IMR-90 (cell line): ENCODE data around the gene EIF2B1. TPM values are rescaled to one million over a fixed set of nuclear protein-coding genes. Genes with fewer than 3 reads are reported as not detected.

Experiments
- ATAC-seq: fragments of 200-7000 bp; cut with Tn5 transposase; 2 replicates; pipeline ENCODE4 v1.9.1; 2020; ENCODE audit warnings: low read depth, mild to moderate bottlenecking, moderate library complexity
- BruUV-seq: library from RNA; stranded (reverse); fragments of 400-500 nt; replicated peaks from 2 replicates; lab custom pipeline; 2021; lab: Mats Ljungman, UMichigan
- CTCF ChIA-PET: fragments of 300-600 bp; formaldehyde crosslinking; extraction: SDS; loops from one replicate; lab custom pipeline; 2021; ENCODE audit warnings: antibody characterized with exemption; lab: Yijun Ruan, JAX
- POLR2A ChIA-PET: fragments of 300-600 bp; sonication (Branson Sonifier 250); formaldehyde crosslinking; loops from one replicate; lab custom pipeline; 2022; ENCODE audit warnings: antibody characterized with exemption; ENCODE audit not compliant: unreplicated experiment; lab: Charles Lee
- DNase-seq: peaks from one replicate; pipeline ENCODE4 v3.0.0; 2013
- H2AFZ ChIP-seq: replicated peaks from 2 replicates; pipeline ENCODE3; 2013; ENCODE audit warnings: low read length, mild to moderate bottlenecking; ENCODE audit not compliant: poor library complexity
- H2AK5ac ChIP-seq: 2 replicates; pipeline ENCODE4 v1.6.1; 2013; ENCODE audit warnings: low read depth, low read length, inconsistent platforms
- H2AK9ac ChIP-seq: replicated peaks from 2 replicates; pipeline ENCODE3; 2013; ENCODE audit warnings: mild to moderate bottlenecking, low read depth, low read length, moderate library complexity; ENCODE audit not compliant: poor library complexity
- H2BK120ac ChIP-seq: 2 replicates; pipeline ENCODE4 v1.6.1; 2013; ENCODE audit warnings: low read depth, low read length, inconsistent platforms
- H2BK15ac ChIP-seq: 3 replicates; pipeline ENCODE4 v1.6.1; 2013; ENCODE audit warnings: low read depth, low read length, inconsistent platforms
- H2BK20ac ChIP-seq: 2 replicates; pipeline ENCODE4 v1.6.1; 2013; ENCODE audit warnings: low read depth, mild to moderate bottlenecking, inconsistent platforms, low read length, moderate library complexity
- H2BK5ac ChIP-seq: 2 replicates; pipeline ENCODE4 v1.6.1; 2013; ENCODE audit warnings: mild to moderate bottlenecking, low read depth, low read length, inconsistent platforms; ENCODE audit not compliant: poor library complexity, severe bottlenecking
- H3K14ac ChIP-seq: replicated peaks from 2 replicates; pipeline ENCODE4 v1.6.1; 2013; ENCODE audit warnings: low read depth, low read length, inconsistent platforms
- H3K18ac ChIP-seq: 2 replicates; pipeline ENCODE4 v1.6.1; 2013; ENCODE audit warnings: low read depth, low read length, control low read depth
- H3K23ac ChIP-seq: 2 replicates; pipeline ENCODE4 v1.6.1; 2013; ENCODE audit warnings: low read depth, low read length, inconsistent platforms
- H3K27ac ChIP-seq: 2 replicates; pipeline ENCODE4 v1.5.1; 2013; ENCODE audit warnings: mild to moderate bottlenecking, control low read depth, low read length; ENCODE audit not compliant: insufficient read depth
- H3K27me3 ChIP-seq: 2 replicates; pipeline ENCODE4 v1.6.1; 2013; ENCODE audit warnings: low read length; ENCODE audit not compliant: control insufficient read depth, insufficient read depth
- H3K36me3 ChIP-seq: 2 replicates; pipeline ENCODE4 v1.6.1; 2013; ENCODE audit warnings: low read length, mixed read lengths; ENCODE audit not compliant: control insufficient read depth, insufficient read depth
- H3K4ac ChIP-seq: 2 replicates; pipeline ENCODE4 v1.6.1; 2013; ENCODE audit warnings: low read depth, low read length, inconsistent platforms
- H3K4me1 ChIP-seq: 2 replicates; pipeline ENCODE4 v1.6.1; 2013; ENCODE audit warnings: low read length, mixed read lengths; ENCODE audit not compliant: control insufficient read depth, insufficient read depth
- H3K4me2 ChIP-seq: 2 replicates; pipeline ENCODE4 v1.6.1; 2013; ENCODE audit warnings: low read depth, mild to moderate bottlenecking, control low read depth, low read length, moderate library complexity
- H3K4me3 ChIP-seq: 2 replicates; pipeline ENCODE4 v1.5.1; 2013; ENCODE audit warnings: low read depth, mild to moderate bottlenecking, control low read depth, low read length, moderate library complexity; ENCODE audit not compliant: insufficient read depth
- H3K56ac ChIP-seq: 2 replicates; pipeline ENCODE4 v1.6.1; 2013; ENCODE audit warnings: low read length, inconsistent platforms; ENCODE audit not compliant: insufficient read depth; ENCODE audit errors: extremely low read depth
- H3K79me1 ChIP-seq, 2 experiments: 2 replicates each; pipeline ENCODE4 v1.6.1; 2013; ENCODE audit warnings: low read length in 2 of 2, inconsistent platforms in 1 of 2, low read depth in 1 of 2
- H3K9ac ChIP-seq: 2 replicates; pipeline ENCODE4 v1.6.1; 2013; ENCODE audit warnings: low read depth, low read length, control low read depth
- H3K9me1 ChIP-seq: 2 replicates; pipeline ENCODE4 v1.6.1; 2013; ENCODE audit warnings: low read length, inconsistent platforms; ENCODE audit not compliant: insufficient read depth
- H3K9me3 ChIP-seq: 2 replicates; pipeline ENCODE4 v1.6.1; 2013; ENCODE audit warnings: low read length; ENCODE audit not compliant: control insufficient read depth, insufficient read depth
- H4K20me1 ChIP-seq: 2 replicates; pipeline ENCODE4 v1.6.1; 2013; ENCODE audit warnings: low read length, inconsistent platforms; ENCODE audit not compliant: insufficient read depth
- H4K5ac ChIP-seq: 2 replicates; pipeline ENCODE4 v1.6.1; 2013; ENCODE audit warnings: mild to moderate bottlenecking, low read depth, low read length, control low read depth
- H4K8ac ChIP-seq, 2 experiments: 2 replicates each; pipeline ENCODE4 v1.6.1; 2013; ENCODE audit warnings: low read depth in 2 of 2, low read length in 2 of 2, control low read depth in 1 of 2, inconsistent platforms in 1 of 2
- H4K91ac ChIP-seq: 2 replicates; pipeline ENCODE4 v1.6.1; 2013; ENCODE audit warnings: low read depth, low read length, inconsistent platforms; ENCODE audit not compliant: insufficient read depth
- BHLHE40 ChIP-seq: fragments of 150-350 bp; IDR thresholded peaks from 2 replicates; pipeline ENCODE4 v1.6.1; 2016; ENCODE audit warnings: mild to moderate bottlenecking, low read depth, low read length
- CEBPB ChIP-seq: IDR thresholded peaks from 2 replicates; pipeline ENCODE4 v1.6.1; 2012; ENCODE audit warnings: low read depth, low read length, improper control_type of control experiment
- CTCF ChIP-seq: conservative IDR thresholded peaks from 2 replicates; pipeline ENCODE4 v1.5.1; 2012; ENCODE audit warnings: mild to moderate bottlenecking, low read depth, low read length, improper control_type of control experiment
- FOS ChIP-seq: fragments of 150-350 bp; IDR thresholded peaks from 2 replicates; pipeline ENCODE4 v1.6.1; 2016; ENCODE audit warnings: low read depth, low read length
- MAFK ChIP-seq: IDR thresholded peaks from 2 replicates; pipeline ENCODE4 v1.6.1; 2012; ENCODE audit warnings: low read depth, low read length, improper control_type of control experiment
- NFE2L2 ChIP-seq: fragments of 150-350 bp; IDR thresholded peaks from 2 replicates; pipeline ENCODE4 v1.6.1; 2016; ENCODE audit warnings: low read depth, mild to moderate bottlenecking, low read length
- POLR2A ChIP-seq: IDR thresholded peaks from 2 replicates; pipeline ENCODE4 v1.6.1; 2012; ENCODE audit warnings: mild to moderate bottlenecking, low read depth, low read length
- RAD21 ChIP-seq: IDR thresholded peaks from 2 replicates; pipeline ENCODE4 v1.6.1; 2012; ENCODE audit warnings: low read length, improper control_type of control experiment
- RCOR1 ChIP-seq: IDR thresholded peaks from 2 replicates; pipeline ENCODE4 v1.6.1; 2012; ENCODE audit warnings: mild to moderate bottlenecking, low read length, improper control_type of control experiment; ENCODE audit not compliant: insufficient replicate concordance
- RFX5 ChIP-seq: IDR thresholded peaks from 2 replicates; pipeline ENCODE4 v1.8.0; 2012; ENCODE audit warnings: low read depth, mild to moderate bottlenecking, low read length, moderate library complexity
- SMC3 ChIP-seq: fragments of 150-350 bp; IDR thresholded peaks from 2 replicates; pipeline ENCODE4 v1.6.1; 2016; ENCODE audit warnings: low read depth, mild to moderate bottlenecking, antibody characterized with exemption, low read length, moderate library complexity
- WGBS, 2 experiments: methylation state at CpG; one replicate each; pipeline versions ENCODE4 v1.1.5 to v1.1.7; 2013; ENCODE audit warnings: missing lambda C conversion rate in 2 of 2; ENCODE audit not compliant: insufficient read length in 1 of 2; ENCODE audit errors: extremely low coverage in 2 of 2; 5-methylcytosine and 5-hydroxymethylcytosine counted together
- dilution Hi-C: fragments of 300-500 bp; cut with HindIII; formaldehyde crosslinking; loops from one replicate; pipeline ENCODE4 v1.14.3; 2018; ENCODE audit warnings: low sequenced_read_pairs; ENCODE audit not compliant: unreplicated experiment
- in situ Hi-C: fragments of 300-500 bp; cut with MboI; formaldehyde crosslinking; loops from 3 replicates; pipeline ENCODE4 v1.14.3; 2019; ENCODE audit warnings: low sequenced_read_pairs, inconsistent platforms, mixed read lengths
- intact Hi-C: fragments of 100-400 bp; cut with micrococcal nuclease; formaldehyde crosslinking; loops from 2 replicates; pipeline ENCODE4 v1.10.0; 2022
- polyA plus RNA-seq, 3 experiments: library from polyadenylated mRNA; depleted of rRNA; stranded (reverse); fragments of >200 nt; gene quantifications; 2 replicates each; pipeline ENCODE4 v1.2.3, GENCODE V29; 2012; ENCODE audit warnings: low replicate concordance in 1 of 3
- total RNA-seq: library from RNA; depleted of rRNA; stranded (reverse); fragments of >200 nt; gene quantifications from 2 replicates; pipeline ENCODE4 v1.2.3, GENCODE V29; 2012
- TF ChIP-seq, protein P1 (sequence below): fragments of 150-350 bp; IDR thresholded peaks from 2 replicates; pipeline ENCODE4 v1.6.1; 2016; ENCODE audit warnings: low read depth, mild to moderate bottlenecking, low read length, moderate library complexity, borderline replicate concordance
- TF ChIP-seq, protein P2 (sequence below): fragments of 150-350 bp; IDR thresholded peaks from 2 replicates; pipeline ENCODE4 v1.6.1; 2017; ENCODE audit warnings: mild to moderate bottlenecking, antibody characterized with exemption, low read length, low read depth

The EIF2B1 gene
- total and polyA plus RNA-seq, 2 of the 4 experiments (the other 2 are of a cell fraction): 33.9 to 45.9 TPM

DNA sequence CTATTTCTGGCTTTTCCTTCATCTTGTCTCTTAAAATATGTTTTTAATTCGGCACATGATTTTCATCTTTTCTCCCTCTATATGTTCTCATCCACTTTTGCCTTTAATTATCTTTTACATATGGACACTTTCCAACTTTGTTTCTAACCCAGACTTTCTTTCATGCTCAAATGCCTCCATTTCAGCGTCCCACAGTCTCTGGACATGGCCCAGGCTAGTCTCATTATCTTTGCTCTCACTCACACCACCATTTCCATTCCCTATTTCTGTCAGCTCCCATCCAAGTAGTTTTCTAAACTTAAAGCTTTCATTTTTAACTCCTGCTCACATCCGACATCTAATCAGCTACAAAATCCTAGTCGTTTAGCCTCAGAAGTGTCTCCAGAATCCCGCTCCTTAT is 14.9 kb upstream of the EIF2B1 start (continued):
- TF ChIP-seq, protein P1, sequence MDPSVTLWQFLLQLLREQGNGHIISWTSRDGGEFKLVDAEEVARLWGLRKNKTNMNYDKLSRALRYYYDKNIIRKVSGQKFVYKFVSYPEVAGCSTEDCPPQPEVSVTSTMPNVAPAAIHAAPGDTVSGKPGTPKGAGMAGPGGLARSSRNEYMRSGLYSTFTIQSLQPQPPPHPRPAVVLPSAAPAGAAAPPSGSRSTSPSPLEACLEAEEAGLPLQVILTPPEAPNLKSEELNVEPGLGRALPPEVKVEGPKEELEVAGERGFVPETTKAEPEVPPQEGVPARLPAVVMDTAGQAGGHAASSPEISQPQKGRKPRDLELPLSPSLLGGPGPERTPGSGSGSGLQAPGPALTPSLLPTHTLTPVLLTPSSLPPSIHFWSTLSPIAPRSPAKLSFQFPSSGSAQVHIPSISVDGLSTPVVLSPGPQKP: no peak

DNA sequence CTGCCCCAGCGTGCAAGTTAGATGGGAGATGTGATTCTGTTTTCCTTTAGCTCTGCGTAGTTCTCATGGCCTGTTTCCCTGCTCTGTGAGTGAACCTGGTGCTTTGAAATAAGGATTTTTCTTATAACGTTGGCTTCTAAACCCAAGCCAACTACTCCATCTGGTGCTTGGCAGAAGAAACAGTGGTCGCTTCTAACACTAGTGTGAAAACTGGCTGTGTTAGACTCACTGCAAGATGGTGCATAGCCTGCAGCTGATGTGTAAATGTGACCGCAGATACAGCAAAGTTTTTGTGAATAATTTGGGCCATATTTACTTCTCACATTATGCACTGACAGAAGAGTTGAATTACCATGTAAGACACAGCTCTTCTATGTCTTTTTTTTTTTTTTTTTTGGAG is 12.4 kb upstream of the EIF2B1 start:
- Histone ChIP-seq H3K9me1 (no peaks in the 10 kb centered on the region), H3K18ac (no peak overlapping the region), H2BK15ac (no peak overlapping the region), H2BK5ac (no peak overlapping the region), H3K4me1 (no peaks in the 10 kb centered on the region), H3K9me3 (no peaks in the 10 kb centered on the region), H3K56ac (no peak overlapping the region), H4K20me1 (no peaks in the 10 kb centered on the region), H4K91ac (no peak overlapping the region), H2AFZ (no peak overlapping the region), H2BK20ac (no peak overlapping the region), H3K36me3 (peaks cover 41% of the 10 kb centered on the region), H3K4me3 (no peak overlapping the region), H4K5ac (no peak overlapping the region), H3K14ac (no peak overlapping the region), H3K27ac (no peak overlapping the region), H3K4ac (no peak overlapping the region), H3K23ac (no peak overlapping the region), H2AK9ac (no peak overlapping the region), H3K4me2 (no peak overlapping the region), H2AK5ac (no peak overlapping the region), H3K9ac (no peak overlapping the region), H2BK120ac (no peak overlapping the region), H3K79me1 (peaks cover 7 to 8% of the 10 kb centered on the region in 2 experiments; a peak in 2 of 4 replicates), H3K27me3 (no peaks in the 10 kb centered on the region), H4K8ac (no peak overlapping the region)
- in situ Hi-C loops (no loop called here), dilution Hi-C loops (no loop called here), intact Hi-C loops (no loop called here)
- POLR2A ChIA-PET: interaction anchor here (0.6 kb wide), 1 partner anchor 41 kb away, joined by 4 read pairs; no protein-coding TSS in a partner anchor
- DNase-seq: no peak
- BruUV-seq: no TSS peak
- CTCF ChIA-PET: no interaction called here
- ATAC-seq: no peak
- WGBS, 2 experiments: no CpG with 5 or more reads among the region's 5 CpGs
- TF ChIP-seq NFE2L2 (no peak), CEBPB (no peak), RFX5 (no peak), CTCF (no peak), BHLHE40 (no peak), RAD21 (no peak), FOS (no peak), POLR2A (no peak), RCOR1 (no peak), SMC3 (no peak), MAFK (no peak)
- TF ChIP-seq, protein P1: no peak
- TF ChIP-seq, protein P2, sequence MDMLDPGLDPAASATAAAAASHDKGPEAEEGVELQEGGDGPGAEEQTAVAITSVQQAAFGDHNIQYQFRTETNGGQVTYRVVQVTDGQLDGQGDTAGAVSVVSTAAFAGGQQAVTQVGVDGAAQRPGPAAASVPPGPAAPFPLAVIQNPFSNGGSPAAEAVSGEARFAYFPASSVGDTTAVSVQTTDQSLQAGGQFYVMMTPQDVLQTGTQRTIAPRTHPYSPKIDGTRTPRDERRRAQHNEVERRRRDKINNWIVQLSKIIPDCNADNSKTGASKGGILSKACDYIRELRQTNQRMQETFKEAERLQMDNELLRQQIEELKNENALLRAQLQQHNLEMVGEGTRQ: no peak
